ENCODE results near the gene PDGFC. TPM values are rescaled to one million over a fixed set of nuclear protein-coding genes. Genes with fewer than 3 reads are reported as not detected.

The PDGFC gene
- total RNA-seq, 1 donor, result 145 TPM

GRCh38 chr4:156968479-156968984 is 3.1 kb downstream of the PDGFC start:
- Histone ChIP-seq H3K27ac (ENCODE audit: low read depth, low read length) (peak overlapping the region; percentile 84), H3K4me3 (ENCODE audit: insufficient read depth, low read length) (peak overlapping the region; percentile 82), H3K4me2 (ENCODE audit: insufficient read depth, low read length) (peak overlapping the region; percentile 98), H3K4me1 (ENCODE audit: insufficient read depth, low read length) (peaks cover 43% of the 10 kb centered on the region), H3K9me3 (ENCODE audit: low read depth, low read length) (no peaks in the 10 kb centered on the region), H3K79me2 (ENCODE audit: insufficient read depth, low read length) (peaks cover 75% of the 10 kb centered on the region), H2AFZ (ENCODE audit: low read length) (no peak overlapping the region), H4K20me1 (ENCODE audit: insufficient read depth, low read length) (peaks cover 3% of the 10 kb centered on the region), H3K27me3 (ENCODE audit: insufficient read depth, low read length) (no peaks in the 10 kb centered on the region), H3K36me3 (ENCODE audit: insufficient read depth, low read length) (peaks cover 8% of the 10 kb centered on the region)
- TF ChIP-seq, protein P1, sequence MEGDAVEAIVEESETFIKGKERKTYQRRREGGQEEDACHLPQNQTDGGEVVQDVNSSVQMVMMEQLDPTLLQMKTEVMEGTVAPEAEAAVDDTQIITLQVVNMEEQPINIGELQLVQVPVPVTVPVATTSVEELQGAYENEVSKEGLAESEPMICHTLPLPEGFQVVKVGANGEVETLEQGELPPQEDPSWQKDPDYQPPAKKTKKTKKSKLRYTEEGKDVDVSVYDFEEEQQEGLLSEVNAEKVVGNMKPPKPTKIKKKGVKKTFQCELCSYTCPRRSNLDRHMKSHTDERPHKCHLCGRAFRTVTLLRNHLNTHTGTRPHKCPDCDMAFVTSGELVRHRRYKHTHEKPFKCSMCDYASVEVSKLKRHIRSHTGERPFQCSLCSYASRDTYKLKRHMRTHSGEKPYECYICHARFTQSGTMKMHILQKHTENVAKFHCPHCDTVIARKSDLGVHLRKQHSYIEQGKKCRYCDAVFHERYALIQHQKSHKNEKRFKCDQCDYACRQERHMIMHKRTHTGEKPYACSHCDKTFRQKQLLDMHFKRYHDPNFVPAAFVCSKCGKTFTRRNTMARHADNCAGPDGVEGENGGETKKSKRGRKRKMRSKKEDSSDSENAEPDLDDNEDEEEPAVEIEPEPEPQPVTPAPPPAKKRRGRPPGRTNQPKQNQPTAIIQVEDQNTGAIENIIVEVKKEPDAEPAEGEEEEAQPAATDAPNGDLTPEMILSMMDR (IDR thresholded peaks at IDR 0.05; ENCODE audit: extremely low read depth, low read depth, low read length), result peak; percentile 91
- DNase-seq (ENCODE audit: insufficient read length, low spot score, missing footprints), result peak; percentile 87

DNA sequence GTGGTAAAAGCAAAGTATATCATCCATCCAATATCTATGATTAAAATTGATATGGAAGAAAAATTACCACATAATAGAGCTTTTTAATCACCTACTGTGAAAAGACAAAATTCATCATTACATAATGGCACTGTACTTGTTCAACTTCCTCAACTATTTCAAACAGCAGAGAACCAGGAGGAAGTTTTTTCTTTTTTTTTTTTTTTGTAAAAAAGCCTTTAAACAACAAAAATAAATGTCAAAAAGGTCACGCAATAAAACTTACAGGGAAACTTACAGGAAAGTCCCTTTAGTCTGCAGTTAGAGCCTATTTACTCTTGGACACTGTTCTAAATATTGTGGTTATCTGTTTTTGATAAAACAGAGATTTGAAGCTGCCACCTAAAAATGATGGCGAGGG is 4.8 kb downstream of the PDGFC start:
- H3K79me2 ChIP-seq (ENCODE audit: insufficient read depth, low read length), result peaks cover 92% of the 10 kb centered on the region
- H3K27me3 ChIP-seq (ENCODE audit: insufficient read depth, low read length), result no peaks in the 10 kb centered on the region
- H3K27ac ChIP-seq (ENCODE audit: low read depth, low read length), result no peak overlapping the region
- H2AFZ ChIP-seq (ENCODE audit: low read length), result no peak overlapping the region
- peak overlapping the region; percentile 98 for H3K4me2 ChIP-seq (ENCODE audit: insufficient read depth, low read length)
- H3K4me3 ChIP-seq (ENCODE audit: insufficient read depth, low read length), result no peak overlapping the region
- H3K4me1 ChIP-seq (ENCODE audit: insufficient read depth, low read length), result peaks cover 44% of the 10 kb centered on the region
- no peak for DNase-seq (ENCODE audit: insufficient read length, low spot score, missing footprints)
- no peaks in the 10 kb centered on the region for H3K9me3 ChIP-seq (ENCODE audit: low read depth, low read length)
- peaks cover 9% of the 10 kb centered on the region for H4K20me1 ChIP-seq (ENCODE audit: insufficient read depth, low read length)
- H3K36me3 ChIP-seq (ENCODE audit: insufficient read depth, low read length), result peaks cover 10% of the 10 kb centered on the region
- TF ChIP-seq, protein P1 (IDR thresholded peaks at IDR 0.05; ENCODE audit: extremely low read depth, low read depth, low read length), result no peak

GRCh38 chr4:156963419-156963818 is 8.2 kb downstream of the PDGFC start:
- Histone ChIP-seq H3K4me1 (ENCODE audit: insufficient read depth, low read length) (peaks cover 58% of the 10 kb centered on the region), H3K9me3 (ENCODE audit: low read depth, low read length) (no peaks in the 10 kb centered on the region), H3K36me3 (ENCODE audit: insufficient read depth, low read length) (peaks cover 12% of the 10 kb centered on the region), H2AFZ (ENCODE audit: low read length) (no peak overlapping the region), H4K20me1 (ENCODE audit: insufficient read depth, low read length) (peaks cover 19% of the 10 kb centered on the region), H3K4me3 (ENCODE audit: insufficient read depth, low read length) (no peak overlapping the region), H3K27ac (ENCODE audit: low read depth, low read length) (peak overlapping the region; percentile 19), H3K79me2 (ENCODE audit: insufficient read depth, low read length) (peaks cover 98% of the 10 kb centered on the region), H3K27me3 (ENCODE audit: insufficient read depth, low read length) (no peaks in the 10 kb centered on the region), H3K4me2 (ENCODE audit: insufficient read depth, low read length) (no peak overlapping the region)
- DNase-seq (ENCODE audit: insufficient read length, low spot score, missing footprints), result no peak
- TF ChIP-seq, protein P1 (IDR thresholded peaks at IDR 0.05; ENCODE audit: extremely low read depth, low read depth, low read length), result no peak

DNA sequence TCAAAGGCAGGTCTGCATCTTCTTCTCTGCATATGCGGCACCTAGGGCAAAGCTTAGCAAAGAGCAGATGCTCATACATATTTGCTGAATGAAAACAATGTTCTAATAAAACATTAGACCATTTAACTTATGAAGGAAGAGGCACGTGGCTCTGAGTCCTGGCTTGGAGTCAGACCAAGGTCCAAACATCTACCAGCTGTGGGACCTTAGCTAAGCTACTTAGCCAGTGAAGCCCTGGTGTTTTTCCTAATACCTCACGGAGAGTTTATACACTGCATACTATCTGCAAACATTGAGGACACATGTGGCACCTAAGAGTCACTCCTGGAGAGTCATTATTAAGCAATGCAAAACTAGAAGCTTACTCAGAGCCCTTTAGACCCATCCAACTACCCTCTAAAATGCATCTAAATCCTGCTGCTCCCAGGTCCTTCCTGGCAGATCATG is 9.0 kb downstream of the PDGFC start:
- Histone ChIP-seq H3K36me3 (ENCODE audit: insufficient read depth, low read length) (peaks cover 12% of the 10 kb centered on the region), H2AFZ (ENCODE audit: low read length) (no peak overlapping the region), H3K79me2 (ENCODE audit: insufficient read depth, low read length) (peaks cover 98% of the 10 kb centered on the region), H3K9me3 (ENCODE audit: low read depth, low read length) (no peaks in the 10 kb centered on the region), H4K20me1 (ENCODE audit: insufficient read depth, low read length) (peaks cover 21% of the 10 kb centered on the region), H3K4me3 (ENCODE audit: insufficient read depth, low read length) (no peak overlapping the region), H3K27ac (ENCODE audit: low read depth, low read length) (peak overlapping the region; percentile 19), H3K27me3 (ENCODE audit: insufficient read depth, low read length) (no peaks in the 10 kb centered on the region), H3K4me2 (ENCODE audit: insufficient read depth, low read length) (peak overlapping the region; percentile 6), H3K4me1 (ENCODE audit: insufficient read depth, low read length) (peaks cover 58% of the 10 kb centered on the region)
- TF ChIP-seq, protein P1 (IDR thresholded peaks at IDR 0.05; ENCODE audit: extremely low read depth, low read depth, low read length), result no peak
- DNase-seq (ENCODE audit: insufficient read length, low spot score, missing footprints), result peak; percentile 49
